Fibroblast of lung (primary cell): ENCODE data around the gene CACNA1S. TPM values are rescaled to one million over a fixed set of nuclear protein-coding genes. Genes with fewer than 3 reads are reported as not detected.

ENCODE experiments used
- DNase-seq, 2 donors: peaks; one replicate each; pipeline versions ENCODE4 v3.0.0 to v3.0.0-alpha.2; 2010; ENCODE audit warnings: low read depth in 2 of 2
- H2AFZ ChIP-seq: 2 replicates; pipeline ENCODE4 v1.5.1; 2012; ENCODE audit warnings: low read length, control low read depth, inconsistent platforms
- H3K27ac ChIP-seq: 2 replicates; pipeline ENCODE4 v1.5.1; 2011; ENCODE audit warnings: low read length, control low read depth; ENCODE audit not compliant: insufficient read depth
- H3K27me3 ChIP-seq: 2 replicates; pipeline ENCODE4 v1.5.1; 2011; ENCODE audit warnings: mild to moderate bottlenecking, low read length; ENCODE audit not compliant: control insufficient read depth, insufficient read depth
- H3K36me3 ChIP-seq: 2 replicates; pipeline ENCODE4 v1.5.1; 2011; ENCODE audit warnings: low read length; ENCODE audit not compliant: control insufficient read depth, insufficient read depth
- H3K4me1 ChIP-seq: 2 replicates; pipeline ENCODE4 v1.5.1; 2011; ENCODE audit warnings: low read length; ENCODE audit not compliant: control insufficient read depth, insufficient read depth; ENCODE audit errors: extremely low read depth
- H3K4me2 ChIP-seq: 2 replicates; pipeline ENCODE4 v1.5.1; 2011; ENCODE audit warnings: low read length, control low read depth; ENCODE audit not compliant: insufficient read depth; ENCODE audit errors: extremely low read depth
- H3K4me3 ChIP-seq, 4 experiments: fragments of 200-600 bp in 1 of 4; sonication (generic) in 1 of 4; replicated peaks in 1 of 4; 2 replicates each; pipeline ENCODE4 v1.5.1; 2011 to 2016; ENCODE audit warnings: low read length in 4 of 4, low read depth in 3 of 4, mild to moderate bottlenecking in 3 of 4, control low read depth in 2 of 4, inconsistent platforms in 1 of 4, mixed read lengths in 1 of 4; ENCODE audit not compliant: insufficient read depth in 1 of 4; ENCODE audit errors: control extremely low read depth in 1 of 4
- H3K79me2 ChIP-seq: 2 replicates; pipeline ENCODE4 v1.5.1; 2012; ENCODE audit warnings: mild to moderate bottlenecking, low read length, inconsistent platforms; ENCODE audit not compliant: control insufficient read depth, insufficient read depth
- H3K9ac ChIP-seq: 2 replicates; pipeline ENCODE4 v1.5.1; 2011; ENCODE audit warnings: mild to moderate bottlenecking, low read length, control low read depth; ENCODE audit not compliant: insufficient read depth
- H3K9me3 ChIP-seq: 2 replicates; pipeline ENCODE4 v1.5.1; 2012; ENCODE audit warnings: low read depth, low read length; ENCODE audit not compliant: control insufficient read depth, insufficient read depth
- H4K20me1 ChIP-seq: 2 replicates; pipeline ENCODE4 v1.5.1; 2011; ENCODE audit warnings: low read length; ENCODE audit not compliant: control insufficient read depth, insufficient read depth; ENCODE audit errors: extremely low read depth
- CTCF ChIP-seq, 2 donors: IDR thresholded peaks in 1 of 2; conservative IDR thresholded peaks in 1 of 2; 1 replicate in 1 of 2; 2 replicates in 1 of 2; pipeline ENCODE4 v1.5.1; 2011 to 2012; ENCODE audit warnings: low read length in 2 of 2, control low read depth in 1 of 2, inconsistent platforms in 1 of 2, low read depth in 1 of 2, mild to moderate bottlenecking in 1 of 2
- EZH2 ChIP-seq: IDR thresholded peaks from 2 replicates; pipeline ENCODE4 v1.5.1; 2012; ENCODE audit warnings: low read length, control low read depth, mild to moderate bottlenecking; ENCODE audit errors: missing control alignments
- polyA plus RNA-seq, 2 donors: library from polyadenylated mRNA; depleted of rRNA in 1 of 2; stranded (reverse) in 1 of 2; unstranded in 1 of 2; fragments of >200 nt; gene quantifications; 2 replicates each; pipeline ENCODE4 v1.2.1, GENCODE V29; 2011 to 2012; ENCODE audit warnings: missing spikeins in 1 of 2
- total RNA-seq: library from RNA; depleted of rRNA; stranded (reverse); fragments of >200 nt; gene quantifications from 2 replicates; pipeline ENCODE4 v1.2.1, GENCODE V29; 2014

Gene CACNA1S
- total and polyA plus RNA-seq, 2 donors (not counting 1 experiment from before 2014, with no cell fraction given) = not detected

- peaks cover 18% of the 10 kb centered on the region for H3K27me3 ChIP-seq
- TF ChIP-seq EZH2 = no peak
- TF ChIP-seq CTCF (conservative IDR thresholded peaks at IDR 0.05 in 1 of 2, IDR thresholded peaks at IDR 0.05 in 1 of 2; ENCODE audit: low read depth in 1 of 2, low read length in 2 of 2) = no peak
- no peak for DNase-seq
Measured at GRCh38 chr1:201105688-201106087, 6.5 kb downstream of the CACNA1S start.

GRCh38 chr1:201104141-201104540 is 8.1 kb downstream of the CACNA1S start:
- no peak overlapping the region for H3K27ac ChIP-seq
- no peak for DNase-seq
- peaks cover 16% of the 10 kb centered on the region for H3K27me3 ChIP-seq
- no peaks in the 10 kb centered on the region for H3K4me1 ChIP-seq
- H3K9ac ChIP-seq = no peak overlapping the region
- no peaks in the 10 kb centered on the region for H3K9me3 ChIP-seq
- H4K20me1 ChIP-seq = no peaks in the 10 kb centered on the region
- H3K79me2 ChIP-seq = no peaks in the 10 kb centered on the region
- no peak for TF ChIP-seq EZH2
- TF ChIP-seq CTCF (conservative IDR thresholded peaks at IDR 0.05 in 1 of 2, IDR thresholded peaks at IDR 0.05 in 1 of 2; ENCODE audit: low read depth in 1 of 2, low read length in 2 of 2) = no peak
- no peaks in the 10 kb centered on the region for H3K36me3 ChIP-seq
- H2AFZ ChIP-seq = no peak overlapping the region
- H3K4me3 ChIP-seq = no peak overlapping the region
- no peak overlapping the region for H3K4me2 ChIP-seq

More at GRCh38 chr1:201105688-201106087, 6.5 kb downstream of the CACNA1S start:
- H4K20me1 ChIP-seq = no peaks in the 10 kb centered on the region
- no peaks in the 10 kb centered on the region for H3K79me2 ChIP-seq
- H3K4me2 ChIP-seq = no peak overlapping the region
- H3K9me3 ChIP-seq = no peaks in the 10 kb centered on the region
- no peak overlapping the region for H2AFZ ChIP-seq
- H3K27ac ChIP-seq = no peak overlapping the region
- no peaks in the 10 kb centered on the region for H3K36me3 ChIP-seq
- H3K9ac ChIP-seq = no peak overlapping the region
- H3K4me3 ChIP-seq = no peak overlapping the region
- H3K4me1 ChIP-seq = no peaks in the 10 kb centered on the region

- H4K20me1 ChIP-seq = no peaks in the 10 kb centered on the region
- no peak overlapping the region for H3K4me2 ChIP-seq
- H3K9me3 ChIP-seq = no peaks in the 10 kb centered on the region
- no peak for TF ChIP-seq CTCF (conservative IDR thresholded peaks at IDR 0.05 in 1 of 2, IDR thresholded peaks at IDR 0.05 in 1 of 2; ENCODE audit: low read depth in 1 of 2, low read length in 2 of 2)
- no peak for TF ChIP-seq EZH2
- DNase-seq = no peak
- no peak overlapping the region for H3K9ac ChIP-seq
- no peaks in the 10 kb centered on the region for H3K79me2 ChIP-seq
- no peak overlapping the region for H3K27ac ChIP-seq
- H3K36me3 ChIP-seq = no peaks in the 10 kb centered on the region
- peaks cover 16% of the 10 kb centered on the region for H3K27me3 ChIP-seq
- H2AFZ ChIP-seq = no peak overlapping the region
- H3K4me1 ChIP-seq = no peaks in the 10 kb centered on the region
- H3K4me3 ChIP-seq = no peak overlapping the region
Measured at GRCh38 chr1:201103666-201104065, 8.6 kb downstream of the CACNA1S start.
